SK-N-DZ (cell line): ENCODE data around the gene KRT84.

Experiments
- DNase-seq: peaks from one replicate; pipeline ENCODE4 v3.0.0-alpha.2; 2015; ENCODE audit warnings: low spot score

Gene KRT84

DNA sequence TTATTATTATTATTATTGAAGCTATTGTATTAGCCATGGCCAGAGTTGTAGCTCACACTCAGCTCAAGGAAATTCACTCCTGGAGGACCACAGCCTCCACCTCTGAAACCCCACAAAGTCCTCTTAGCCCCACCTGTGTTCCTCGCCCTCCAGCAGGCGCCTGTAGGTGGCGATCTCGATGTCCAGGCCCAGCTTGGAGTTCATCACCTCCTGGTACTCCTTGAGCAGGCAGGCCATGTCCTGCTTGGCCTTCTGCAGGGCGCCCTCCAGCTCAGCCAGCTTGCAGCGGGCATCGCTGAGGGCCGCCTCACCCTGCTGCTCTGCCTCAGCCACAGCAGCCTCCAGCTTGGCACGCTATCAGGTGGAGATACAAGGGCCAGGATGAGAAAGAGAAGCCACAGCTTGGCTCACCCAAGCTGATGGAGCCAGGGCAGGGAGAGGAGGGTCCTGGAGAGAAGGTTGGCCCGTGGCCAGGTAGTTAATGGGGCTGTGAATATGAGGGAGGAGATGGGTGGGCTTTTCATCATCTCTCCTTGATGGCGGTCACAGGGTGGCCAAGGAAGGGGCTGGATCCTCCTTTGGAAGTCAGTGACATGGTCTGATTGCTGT is 23.2 kb downstream of the KRT84 start:
- DNase-seq: no peak

DNA sequence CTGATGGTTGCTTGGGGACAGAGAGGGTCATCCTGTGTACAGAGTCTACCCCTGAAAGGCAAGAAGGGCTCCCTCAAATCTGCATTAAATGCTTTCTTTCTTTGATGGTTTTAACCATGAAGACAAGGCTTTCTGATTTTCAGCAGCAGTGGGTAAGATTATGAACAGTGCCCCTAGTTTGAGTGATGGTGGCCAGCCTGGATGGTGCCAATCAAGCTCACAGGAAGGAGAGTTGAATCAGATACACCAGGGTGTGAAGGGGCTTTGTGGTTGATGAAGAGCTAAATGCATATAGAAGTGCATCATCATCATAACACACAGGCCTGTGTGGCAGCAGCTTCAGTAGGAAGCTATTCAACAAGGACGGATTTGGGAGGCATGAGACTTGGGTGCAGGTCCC is 23.9 kb downstream of the KRT84 start:
- no peak for DNase-seq

DNA sequence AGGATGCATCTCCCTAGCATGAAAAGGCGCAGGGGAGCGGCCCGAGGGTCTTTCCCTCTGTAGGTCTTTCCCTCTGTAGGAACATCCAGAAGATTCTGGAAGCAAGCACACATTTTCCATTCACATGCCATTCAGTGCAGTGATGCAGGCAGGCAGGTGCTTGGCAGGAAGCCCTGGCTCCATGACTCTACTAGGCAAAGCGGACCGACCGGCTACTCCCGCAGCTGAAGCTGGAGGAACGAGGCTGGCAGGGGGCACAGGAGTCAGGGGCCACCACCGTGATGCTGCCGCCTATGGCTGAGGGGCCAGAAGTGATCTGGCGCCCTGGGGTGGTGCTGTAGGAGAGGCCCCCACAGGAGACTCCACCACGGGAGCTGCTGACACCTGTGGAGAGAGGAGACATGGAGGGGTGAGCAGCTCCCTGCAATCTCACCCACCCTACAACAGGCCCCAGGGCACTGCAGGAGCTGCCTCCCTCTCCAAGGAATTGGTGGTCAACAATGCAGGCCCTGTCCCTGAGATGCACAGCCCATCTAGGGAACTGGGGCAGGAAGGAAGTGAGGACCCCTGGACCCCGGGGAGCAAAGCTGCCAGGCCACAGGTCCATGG is 24.7 kb downstream of the KRT84 start:
- DNase-seq: no peak

DNA sequence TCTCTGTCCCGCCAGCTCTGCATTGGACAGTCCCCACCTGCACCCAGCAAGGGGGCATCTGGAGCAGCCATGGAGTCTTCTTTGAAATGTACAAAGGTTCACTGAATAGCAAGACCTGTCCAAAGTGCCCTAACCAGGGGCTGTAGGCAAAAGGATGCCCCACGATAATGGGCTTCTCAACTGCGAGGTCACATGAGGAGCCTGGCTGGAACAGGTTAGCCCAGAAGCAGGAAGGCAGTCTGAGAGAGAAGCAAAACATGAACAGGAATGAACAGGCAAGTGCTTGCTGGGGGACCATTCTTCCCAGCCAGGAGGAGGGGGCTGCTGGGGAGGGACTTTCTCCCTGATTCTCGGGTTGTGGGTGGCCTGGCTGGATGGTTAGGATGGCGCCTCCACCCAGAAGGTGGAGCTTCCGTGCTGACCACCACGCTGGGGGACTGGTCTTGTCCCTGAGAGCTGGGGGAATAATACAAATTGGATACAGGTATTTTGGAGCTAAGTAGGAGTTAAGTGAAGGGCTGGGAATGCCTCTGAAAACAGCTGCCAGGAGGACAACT is 25.3 kb downstream of the KRT84 start:
- DNase-seq: no peak

DNA sequence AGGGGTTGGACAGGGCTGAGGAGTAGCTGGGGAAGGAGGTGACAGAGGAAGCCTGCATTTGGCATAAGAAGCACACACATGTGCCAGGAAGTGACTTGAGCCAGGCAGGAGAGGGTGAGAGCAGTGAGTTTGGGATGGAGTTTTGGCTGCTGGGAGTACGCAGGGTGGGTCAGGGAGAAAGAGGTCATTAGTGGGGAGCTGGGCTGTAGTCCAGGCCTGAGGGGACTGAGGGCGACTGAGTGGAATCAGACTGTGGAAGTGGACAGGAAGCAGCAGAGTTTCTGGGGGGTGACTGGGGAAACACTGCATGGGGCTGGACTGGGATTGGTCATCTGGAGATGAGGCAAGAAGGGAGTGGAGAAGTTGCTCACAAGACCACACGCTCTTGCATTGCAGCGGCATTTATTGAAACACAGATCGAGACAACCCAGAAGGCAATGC is 25.8 kb downstream of the KRT84 start:
- DNase-seq: no peak

DNA sequence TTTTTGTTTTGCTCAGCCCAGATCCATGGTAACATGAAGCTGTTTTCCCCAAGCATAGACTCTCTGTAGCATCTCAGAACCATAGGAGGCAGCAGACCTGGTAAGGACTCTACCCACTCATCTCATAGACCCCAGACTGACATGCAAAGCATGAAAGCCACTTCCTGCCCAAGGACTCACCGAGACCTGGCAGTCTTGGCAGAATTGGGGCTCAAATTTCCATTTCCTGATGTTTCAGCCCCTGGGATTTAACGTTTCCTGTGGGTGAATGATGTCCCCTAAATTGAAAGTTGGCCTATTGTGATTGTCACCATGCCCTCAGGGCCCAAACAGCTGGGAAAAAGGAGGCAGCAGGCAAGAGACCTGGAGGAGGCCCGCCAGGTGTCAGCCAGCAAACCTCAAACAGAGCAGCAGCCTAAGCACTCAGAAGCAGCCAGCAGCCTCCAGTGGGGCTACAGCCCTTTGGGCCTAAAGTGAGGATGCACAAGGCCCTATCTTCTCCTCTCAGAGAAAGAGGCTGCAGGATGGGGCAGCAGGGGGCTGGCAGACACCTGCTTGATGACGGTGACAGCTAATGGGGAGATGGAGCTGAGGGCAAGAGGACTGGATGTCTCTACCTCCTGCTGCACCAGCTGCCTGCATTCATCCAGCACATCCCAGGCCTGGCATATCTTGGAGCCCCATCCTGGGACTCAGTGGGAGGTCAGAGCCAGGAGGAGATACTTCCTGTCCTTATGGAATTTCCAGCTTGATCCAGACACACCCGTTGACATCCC is 26.7 kb downstream of the KRT84 start:
- DNase-seq: no peak

DNA sequence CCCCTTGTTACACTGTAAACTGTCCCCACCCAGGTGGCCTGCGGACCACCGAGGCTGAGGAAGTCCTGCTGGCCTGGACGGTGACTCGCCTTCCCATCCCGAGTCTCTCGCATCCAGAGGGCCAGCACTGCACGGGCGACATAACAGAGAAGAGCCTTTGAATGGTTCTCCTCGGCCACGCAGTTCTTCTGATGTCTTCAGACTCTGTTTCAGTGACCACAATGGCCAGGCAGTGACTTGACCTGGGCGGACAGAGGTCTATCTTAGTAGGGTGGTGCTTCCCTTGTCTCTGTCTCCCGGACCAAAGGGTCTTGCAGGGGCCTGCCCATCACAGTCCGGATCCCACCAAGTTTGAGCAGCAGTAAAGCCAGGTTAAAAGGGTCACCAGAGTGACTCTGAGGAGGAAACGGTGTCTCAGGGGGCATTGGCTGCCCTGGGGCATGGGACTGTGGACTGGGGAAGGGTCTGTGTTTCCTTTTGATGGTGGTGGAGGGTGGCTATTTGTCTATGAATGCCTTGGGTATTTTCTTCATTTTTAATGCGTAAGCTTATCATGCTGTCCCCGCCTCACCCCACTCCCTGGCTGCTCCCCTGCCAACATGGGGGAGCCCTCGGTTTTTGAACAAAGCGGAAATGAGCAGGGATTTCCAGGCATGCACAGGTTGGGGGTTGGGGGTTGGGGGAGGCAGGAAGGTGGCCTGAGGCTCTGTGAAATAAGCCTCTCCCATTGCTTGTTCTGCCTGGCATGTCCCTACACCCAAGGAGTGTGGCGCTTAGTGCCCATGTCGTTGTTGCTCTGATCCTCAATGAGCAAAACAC is 28.5 kb downstream of the KRT84 start:
- DNase-seq: no peak

DNA sequence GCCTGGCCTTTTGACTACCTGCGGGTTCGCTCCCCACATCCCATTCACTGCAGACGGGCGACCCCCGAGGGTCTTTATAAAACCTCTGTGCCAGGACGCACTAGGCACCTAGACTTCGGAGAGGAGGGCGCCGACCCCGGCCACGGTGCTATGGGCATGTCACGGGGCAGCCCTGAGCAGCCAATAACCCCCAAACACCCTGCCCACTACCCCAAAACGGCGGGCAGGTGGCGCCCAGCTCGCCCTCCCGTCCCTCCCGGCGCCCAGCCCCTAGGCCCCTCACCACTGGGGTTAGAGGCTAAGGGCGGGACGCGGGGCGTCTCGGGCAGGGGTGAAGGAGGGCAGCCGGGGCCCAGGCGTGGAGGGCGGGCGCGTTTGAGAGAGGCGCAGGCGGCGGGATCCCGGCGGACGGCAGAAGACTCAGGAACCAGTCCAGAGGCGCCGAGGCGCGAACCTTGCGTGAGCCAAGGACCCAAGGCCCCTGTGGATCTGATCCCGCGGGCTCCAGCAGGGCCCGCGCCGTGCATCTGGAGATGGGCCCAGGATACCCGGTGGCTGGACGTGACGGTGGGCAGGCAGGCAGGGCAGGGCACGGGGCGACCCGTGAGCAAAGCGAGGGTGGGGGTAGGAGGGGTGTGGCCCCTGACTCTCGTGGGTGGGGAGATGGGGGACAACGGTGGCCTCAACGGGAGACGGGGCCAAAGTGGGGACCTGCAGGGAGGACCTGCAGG is 29.3 kb downstream of the KRT84 start:
- no peak for DNase-seq

DNA sequence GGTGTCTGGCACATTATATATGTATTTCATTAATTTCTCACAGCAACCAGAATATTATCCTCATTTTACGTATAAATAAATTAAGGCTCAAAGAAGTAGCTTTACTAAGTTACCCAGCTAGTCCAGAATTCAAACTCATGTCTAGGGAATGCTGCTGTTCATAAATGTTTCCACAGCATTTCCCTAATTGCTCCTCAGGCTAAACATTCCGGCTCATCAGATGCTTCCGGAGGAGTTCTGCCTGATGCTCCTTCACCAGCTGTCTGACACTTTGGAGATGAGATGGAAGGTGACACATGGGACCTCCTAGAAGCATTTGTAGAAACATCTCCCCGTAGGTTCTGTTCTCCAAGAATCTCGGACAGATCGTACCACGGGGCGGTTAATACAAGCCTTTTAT is 30.3 kb downstream of the KRT84 start:
- no peak for DNase-seq

DNA sequence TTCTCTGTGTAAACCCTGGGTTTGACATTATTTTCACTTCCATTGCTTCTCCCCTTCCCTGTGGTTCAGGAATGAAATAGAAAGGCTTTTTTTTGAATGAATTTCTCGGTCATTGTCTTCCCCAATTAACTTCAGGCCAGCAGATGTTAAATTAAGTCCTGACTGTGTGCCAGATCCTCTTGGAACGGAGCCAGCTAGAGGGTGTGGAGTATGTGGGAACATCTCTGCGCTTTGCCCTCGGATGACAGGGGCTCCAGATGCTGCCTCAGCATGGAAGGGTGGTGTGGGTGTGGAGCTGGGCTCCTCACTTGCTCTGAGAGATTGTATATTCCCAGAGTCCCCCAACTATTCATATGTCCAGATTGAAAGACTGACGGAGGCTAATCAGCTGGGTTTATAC is 31.3 kb downstream of the KRT84 start:
- no peak for DNase-seq

DNA sequence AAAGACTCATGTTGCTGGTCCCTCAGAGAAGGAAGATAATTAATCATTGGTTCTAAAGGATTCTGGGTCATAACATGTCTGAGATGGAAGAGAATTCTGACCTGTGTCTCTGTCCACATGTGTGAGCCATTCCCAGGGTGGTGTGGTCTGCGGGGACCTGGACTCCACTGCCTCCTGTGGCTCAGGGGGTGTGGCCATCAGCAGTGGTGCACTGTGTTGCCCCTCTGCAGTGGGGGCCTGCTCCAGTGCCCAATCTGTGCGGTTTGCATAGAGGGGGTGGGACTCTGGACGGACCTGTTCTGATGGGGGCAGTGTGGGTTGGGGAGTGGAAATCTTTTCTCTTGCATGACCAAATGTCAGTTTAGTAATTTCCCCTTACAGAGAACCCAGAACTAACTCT is 31.7 kb downstream of the KRT84 start:
- DNase-seq: no peak

DNA sequence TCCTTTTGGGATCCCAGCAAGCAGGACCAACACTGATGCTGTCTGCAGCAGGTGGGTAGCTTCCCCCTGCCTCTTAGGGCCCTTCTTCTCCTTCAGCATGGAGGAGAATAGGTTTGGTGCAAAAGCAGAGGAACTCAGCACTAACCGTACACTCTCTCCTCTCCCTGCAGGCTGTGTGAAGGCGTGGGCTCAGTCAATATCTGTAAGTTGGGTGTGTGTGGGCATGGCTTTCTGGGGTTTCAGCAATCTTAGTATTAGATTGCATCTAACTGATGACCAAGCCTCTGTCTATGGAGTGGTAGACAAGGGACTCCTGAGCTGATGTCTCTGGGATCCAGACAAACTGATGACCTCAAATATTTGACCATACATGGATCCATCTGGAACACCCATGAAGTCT is 32.5 kb downstream of the KRT84 start:
- no peak for DNase-seq

DNA sequence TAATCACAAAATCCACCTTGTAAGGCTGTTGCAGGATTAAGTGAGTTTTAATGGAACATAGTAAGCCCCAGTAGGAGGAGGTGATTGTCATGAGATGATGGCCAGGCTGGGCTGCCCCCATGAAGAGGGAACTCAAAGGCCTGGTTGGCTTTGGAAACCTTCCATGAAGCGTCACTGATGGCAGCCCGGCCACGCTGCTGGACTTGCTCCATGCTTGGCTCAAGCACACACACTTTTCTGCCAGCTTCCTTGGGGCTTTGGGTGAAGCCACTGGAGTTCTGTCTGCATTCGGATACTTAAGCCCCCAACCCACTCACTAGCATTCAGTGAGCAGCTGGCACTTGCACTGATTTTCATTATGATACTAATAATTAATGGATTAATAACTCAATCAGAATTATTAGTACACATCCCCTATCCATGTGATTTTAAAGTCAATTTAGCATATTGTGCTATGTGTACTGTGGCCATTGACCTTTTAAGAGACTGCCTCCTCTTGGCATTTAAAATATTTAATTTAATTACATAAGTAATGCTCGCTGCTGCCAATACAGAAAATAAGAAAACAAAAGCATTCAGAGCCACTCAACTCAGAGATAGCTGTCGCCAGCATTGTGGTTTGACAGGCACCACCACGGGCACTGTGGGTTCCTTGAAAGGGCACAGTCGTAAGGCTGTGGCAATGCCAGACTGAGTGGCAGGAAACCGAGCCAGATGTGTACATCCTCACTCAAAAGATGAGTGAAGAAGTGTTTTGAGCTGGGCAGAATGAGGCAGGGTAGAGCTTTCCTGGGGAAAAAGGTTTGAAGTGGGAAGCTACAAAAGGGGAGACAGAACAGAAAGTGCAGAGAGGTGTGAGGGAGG is 34.0 kb downstream of the KRT84 start:
- DNase-seq: no peak

DNA sequence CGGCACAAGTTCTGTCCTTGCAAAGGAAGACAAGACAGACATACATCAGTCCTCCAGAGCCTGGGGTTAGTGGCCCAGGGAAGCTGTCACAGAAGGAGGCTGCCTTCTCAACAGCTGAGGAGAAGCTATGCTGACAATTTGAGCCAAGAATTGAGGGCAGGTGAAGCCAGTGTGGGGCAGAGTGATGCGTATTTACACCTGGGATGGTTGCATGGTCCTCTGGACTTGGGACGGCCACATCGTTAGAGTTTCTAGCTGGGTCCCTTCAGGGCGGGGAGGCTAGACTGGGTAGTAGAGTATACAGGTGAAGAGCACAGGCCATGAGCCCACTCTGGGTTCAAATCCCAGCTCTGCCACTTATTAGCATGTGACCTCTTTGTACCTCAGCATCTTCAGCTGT is 34.7 kb downstream of the KRT84 start:
- DNase-seq: no peak

DNA sequence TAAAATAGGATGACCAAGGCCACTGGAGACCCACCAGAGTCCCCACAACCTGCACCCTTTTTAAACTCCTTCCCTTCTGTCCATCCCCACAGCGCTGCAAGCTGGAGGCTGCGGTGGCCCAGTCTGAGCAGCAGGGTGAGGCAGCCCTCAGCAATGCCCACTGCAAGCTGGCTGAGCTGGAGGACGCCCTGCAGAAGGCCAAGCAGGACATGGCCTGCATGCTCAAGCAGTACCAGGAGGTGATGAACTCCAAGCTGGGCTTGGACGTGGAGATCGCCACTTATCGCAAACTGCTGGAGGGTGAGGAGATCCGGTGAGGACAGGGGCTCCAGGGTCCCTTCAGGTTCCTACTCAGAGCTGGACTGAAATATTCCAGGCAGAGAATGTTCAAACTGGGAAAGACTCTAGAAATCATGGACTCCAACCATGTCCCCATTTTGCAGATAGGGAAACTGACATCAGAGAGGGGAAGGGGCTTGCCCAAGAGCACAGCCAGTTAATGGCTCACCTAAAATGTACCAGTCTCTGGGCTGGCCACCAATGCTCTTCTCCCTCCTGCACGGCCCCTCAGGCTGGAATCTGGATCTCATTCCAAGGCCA is 35.3 kb downstream of the KRT84 start:
- DNase-seq: no peak

DNA sequence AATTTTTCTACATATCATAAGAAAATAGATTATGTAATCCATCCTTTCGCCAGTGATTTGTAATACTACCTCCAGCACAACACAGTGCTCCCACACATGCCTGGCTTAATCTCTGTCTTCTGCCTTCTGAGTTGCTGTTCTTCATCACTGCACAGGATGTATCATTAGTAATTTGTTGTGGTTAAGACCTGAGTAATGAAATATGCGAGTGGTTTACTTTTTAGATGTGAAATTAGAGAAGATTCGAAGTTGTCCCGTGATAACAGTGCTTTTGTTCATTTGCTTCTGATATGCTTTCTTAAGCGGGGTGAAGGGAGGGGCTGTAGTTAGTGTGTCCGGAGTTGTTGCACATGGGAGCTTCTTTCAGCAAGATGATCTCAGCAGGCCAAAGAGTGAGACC is 36.3 kb downstream of the KRT84 start:
- no peak for DNase-seq

DNA sequence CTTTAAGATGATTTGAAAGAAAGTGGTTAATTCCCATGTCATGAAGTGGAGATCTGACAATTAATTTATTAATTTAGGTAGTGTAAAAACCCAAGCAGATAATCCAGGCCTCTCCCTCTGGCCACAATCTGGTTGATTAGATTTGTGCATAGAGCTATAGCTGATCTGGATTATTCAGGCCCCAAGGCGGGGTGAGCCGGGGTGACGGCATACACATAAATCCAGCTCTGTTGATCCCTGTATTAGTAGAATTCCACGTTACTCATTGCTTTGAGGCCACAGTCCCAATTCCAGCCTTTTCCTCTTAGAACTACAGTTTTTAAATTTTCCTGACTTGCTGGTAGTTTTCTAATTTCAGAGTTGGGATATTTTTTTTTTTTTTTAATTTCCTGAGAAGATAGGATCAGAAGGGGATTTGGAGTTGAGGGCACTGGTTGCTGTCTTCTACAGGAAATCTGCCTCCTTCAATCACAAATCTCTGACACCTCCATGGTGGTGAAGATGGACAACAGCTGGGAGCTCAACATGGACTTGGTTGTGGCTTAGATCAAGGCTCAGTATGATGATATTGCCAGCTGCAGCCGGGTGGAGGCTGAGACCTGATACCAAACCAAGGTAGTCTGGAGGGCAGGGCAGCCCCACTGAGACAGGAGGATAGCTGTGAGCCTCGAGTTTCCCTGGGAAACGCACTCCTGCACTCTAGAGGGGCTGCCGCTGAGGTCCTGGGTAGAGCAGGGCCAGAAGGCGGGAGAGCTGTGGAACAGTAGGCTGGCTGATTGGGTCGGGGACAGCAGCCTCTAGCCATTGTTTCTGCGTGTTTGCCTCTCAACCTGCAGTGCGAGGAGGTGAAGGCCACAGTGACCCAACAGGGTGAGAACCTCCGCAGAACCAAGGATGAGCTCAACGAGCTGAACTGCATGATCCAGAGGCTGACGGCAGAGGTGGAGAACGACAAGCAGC is 37.6 kb downstream of the KRT84 start:
- DNase-seq: no peak

DNA sequence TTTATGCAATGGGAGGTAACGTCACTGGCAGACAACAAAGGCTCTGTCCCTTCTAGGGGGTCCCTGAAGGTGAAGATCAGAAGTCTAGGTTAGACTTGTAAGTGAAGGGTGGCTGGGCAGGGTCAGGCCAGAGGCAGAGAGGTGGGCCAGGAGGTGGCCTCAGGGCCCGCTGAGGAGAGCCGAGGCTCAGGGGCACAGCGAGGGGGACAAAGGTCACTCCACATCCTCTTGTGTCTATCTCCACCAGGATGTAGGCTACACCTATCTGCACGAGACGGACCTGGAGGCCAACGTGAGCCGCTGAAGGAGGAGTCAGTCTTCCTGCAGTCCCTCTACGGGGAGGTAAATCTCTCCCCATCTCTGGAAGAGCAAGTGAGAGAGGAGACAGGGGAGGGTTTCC is 38.4 kb downstream of the KRT84 start:
- DNase-seq: no peak

DNA sequence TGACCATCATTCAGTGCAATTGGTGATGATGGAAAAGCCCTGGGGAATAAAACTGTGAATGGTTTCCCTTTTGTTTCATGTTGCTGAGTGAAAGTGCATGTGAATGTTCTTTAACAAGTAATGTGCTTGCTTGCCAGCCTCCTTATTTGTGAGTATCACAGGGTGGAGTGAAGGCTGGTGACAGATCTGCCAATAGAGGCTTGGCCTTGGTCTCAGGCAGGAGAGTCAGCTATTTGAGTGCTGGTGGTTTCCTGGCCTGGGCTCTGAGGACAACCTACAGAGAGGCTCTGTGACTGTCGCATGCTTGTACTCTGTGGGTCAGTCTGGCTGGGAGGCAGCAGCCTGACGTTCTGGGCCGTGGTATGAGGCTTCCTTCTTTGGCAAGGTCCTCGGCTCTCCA is 38.9 kb downstream of the KRT84 start:
- DNase-seq: no peak
